Activated T-helper 1 cell treated with anti-CD3 and anti-CD28 coated beads, Interleukin-12 subunit alpha, Interleukin-12 subunit beta, Interleukin-2, Interleukin-4 antibody, amounts not matched to agents 30 ng/mL and 10 ng/mL and 1 ng/mL, durations not matched to agents 14 hours and 24 hours and 36 hours (primary cell): ENCODE data around the gene PTGER1. TPM values are rescaled to one million over a fixed set of nuclear protein-coding genes. Genes with fewer than 3 reads are reported as not detected.

Experiments
- DNase-seq: peaks from one replicate; pipeline ENCODE4 v3.0.0; 2021; ENCODE audit warnings: low spot score
- H3K27ac Mint-ChIP-seq: one replicate; pipeline ENCODE4 v1.8.0; 2021; ENCODE audit warnings: mild to moderate bottlenecking, mixed read lengths
- H3K27me3 Mint-ChIP-seq: one replicate; pipeline ENCODE4 v1.8.0; 2022; ENCODE audit warnings: mild to moderate bottlenecking, moderate library complexity, mixed read lengths; ENCODE audit not compliant: insufficient read depth
- H3K36me3 Mint-ChIP-seq: one replicate; pipeline ENCODE4 v1.8.0; 2021; ENCODE audit warnings: low read depth, mixed read lengths
- H3K4me1 Mint-ChIP-seq: one replicate; pipeline ENCODE4 v1.8.0; 2021; ENCODE audit warnings: low read depth, mixed read lengths
- H3K4me3 Mint-ChIP-seq: one replicate; pipeline ENCODE4 v1.8.0; 2021; ENCODE audit warnings: mild to moderate bottlenecking, moderate library complexity, mixed read lengths
- H3K9me3 Mint-ChIP-seq: one replicate; pipeline ENCODE4 v1.8.0; 2021; ENCODE audit warnings: mixed read lengths
- intact Hi-C: fragments of 100-400 bp; cut with micrococcal nuclease; formaldehyde crosslinking; loops from one replicate; pipeline ENCODE4 v1.15.1; 2024
- total RNA-seq: library from RNA; stranded (reverse); gene quantifications from 2 replicates; pipeline ENCODE4 v1.2.3, GENCODE V29; 2022

The PTGER1 gene
- total RNA-seq, 1 donor from 2014 or later = 0.44 TPM

GRCh38 chr19:14476673-14477401, 1.7 kb upstream of the PTGER1 start:
- intact Hi-C loops = loop anchor here (5.0 kb wide), 1 partner anchor 340 kb away; the partner anchor contains the start of gene ASF1B
- peaks cover 17% of the 10 kb centered on the region for H3K27me3 Mint-ChIP-seq
- no peaks in the 10 kb centered on the region for H3K9me3 Mint-ChIP-seq
- peaks cover 31% of the 10 kb centered on the region for H3K4me1 Mint-ChIP-seq
- no peak overlapping the region for H3K27ac Mint-ChIP-seq
- DNase-seq = no peak
- H3K4me3 Mint-ChIP-seq = no peak overlapping the region
- H3K36me3 Mint-ChIP-seq = peaks cover under 1% of the 10 kb centered on the region

- intact Hi-C loops = loop anchor here (5.0 kb wide), 1 partner anchor 339 kb away; the partner anchor contains the start of gene ASF1B
- Mint-ChIP-seq H3K4me3 (peak overlapping the region; percentile 50), H3K9me3 (no peaks in the 10 kb centered on the region), H3K27ac (peak overlapping the region; percentile 40), H3K4me1 (peaks cover 31% of the 10 kb centered on the region), H3K36me3 (peaks cover 3% of the 10 kb centered on the region), H3K27me3 (peaks cover 17% of the 10 kb centered on the region)
- DNase-seq = no peak
Measured at GRCh38 chr19:14476327-14476672, 1.1 kb upstream of the PTGER1 start.

- H3K27me3 Mint-ChIP-seq = peaks cover 17% of the 10 kb centered on the region
- H3K27ac Mint-ChIP-seq = peak overlapping the region; percentile 4
- H3K4me3 Mint-ChIP-seq = peak overlapping the region; percentile 32
- intact Hi-C loops = loop anchor here (5.0 kb wide), 2 partner anchors 113 to 338 kb away; partner anchors contain the start of gene ASF1B
- H3K36me3 Mint-ChIP-seq = peaks cover 6% of the 10 kb centered on the region
- peaks cover 31% of the 10 kb centered on the region for H3K4me1 Mint-ChIP-seq
- H3K9me3 Mint-ChIP-seq = no peaks in the 10 kb centered on the region
- no peak for DNase-seq
Measured at GRCh38 chr19:14474827-14475226, 327 bp downstream of the PTGER1 start.

GRCh38 chr19:14473978-14474578, 1.1 kb downstream of the PTGER1 start:
- no peak for DNase-seq
- peaks cover 17% of the 10 kb centered on the region for H3K27me3 Mint-ChIP-seq
- no peaks in the 10 kb centered on the region for H3K9me3 Mint-ChIP-seq
- H3K4me1 Mint-ChIP-seq = peaks cover 31% of the 10 kb centered on the region
- H3K4me3 Mint-ChIP-seq = peak overlapping the region; percentile 32
- intact Hi-C loops = loop anchor here (5.0 kb wide), 1 partner anchor 112 kb away; no protein-coding TSS in a partner anchor
- no peak overlapping the region for H3K27ac Mint-ChIP-seq
- peaks cover 6% of the 10 kb centered on the region for H3K36me3 Mint-ChIP-seq

GRCh38 chr19:14473073-14473977, 1.8 kb downstream of the PTGER1 start:
- H3K4me1 Mint-ChIP-seq = peaks cover 31% of the 10 kb centered on the region
- peak overlapping the region; percentile 29 for H3K27ac Mint-ChIP-seq
- DNase-seq = no peak
- H3K9me3 Mint-ChIP-seq = no peaks in the 10 kb centered on the region
- H3K4me3 Mint-ChIP-seq = peak overlapping the region; percentile 47
- peaks cover 9% of the 10 kb centered on the region for H3K36me3 Mint-ChIP-seq
- H3K27me3 Mint-ChIP-seq = peaks cover 17% of the 10 kb centered on the region
- intact Hi-C loops = loop anchor here (5.0 kb wide), 1 partner anchor 111 kb away; no protein-coding TSS in a partner anchor

- DNase-seq = peak; percentile 73
- intact Hi-C loops = loop anchor here (1.0 to 5.0 kb wide), 2 partner anchors 40 to 110 kb away; no protein-coding TSS in a partner anchor
- Mint-ChIP-seq H3K4me3 (peak overlapping the region; percentile 47), H3K27me3 (peaks cover 17% of the 10 kb centered on the region), H3K27ac (no peak overlapping the region), H3K9me3 (no peaks in the 10 kb centered on the region), H3K4me1 (peaks cover 31% of the 10 kb centered on the region), H3K36me3 (peaks cover 9% of the 10 kb centered on the region)
Measured at GRCh38 chr19:14472202-14472938, 2.8 kb downstream of the PTGER1 start.

- H3K27me3 Mint-ChIP-seq = peaks cover 17% of the 10 kb centered on the region
- DNase-seq = no peak
- no peak overlapping the region for H3K4me3 Mint-ChIP-seq
- peaks cover 12% of the 10 kb centered on the region for H3K36me3 Mint-ChIP-seq
- H3K4me1 Mint-ChIP-seq = peaks cover 29% of the 10 kb centered on the region
- no peaks in the 10 kb centered on the region for H3K9me3 Mint-ChIP-seq
- H3K27ac Mint-ChIP-seq = no peak overlapping the region
- intact Hi-C loops = loop anchor here (1.0 to 5.0 kb wide), 2 partner anchors 39 to 109 kb away; no protein-coding TSS in a partner anchor
Measured at GRCh38 chr19:14471436-14472187, 3.5 kb downstream of the PTGER1 start.

- peaks cover 15% of the 10 kb centered on the region for H3K27me3 Mint-ChIP-seq
- no peak overlapping the region for H3K4me3 Mint-ChIP-seq
- no peaks in the 10 kb centered on the region for H3K9me3 Mint-ChIP-seq
- peaks cover 15% of the 10 kb centered on the region for H3K4me1 Mint-ChIP-seq
- H3K36me3 Mint-ChIP-seq = peaks cover 15% of the 10 kb centered on the region
- DNase-seq = no peak
- H3K27ac Mint-ChIP-seq = no peak overlapping the region
- intact Hi-C loops = loop anchor here (5.0 kb wide), 1 partner anchor 108 kb away; no protein-coding TSS in a partner anchor
Measured at GRCh38 chr19:14470031-14470876, 4.9 kb downstream of the PTGER1 start.

- no peak for DNase-seq
- intact Hi-C loops = no loop called here
- H3K9me3 Mint-ChIP-seq = no peaks in the 10 kb centered on the region
- H3K27me3 Mint-ChIP-seq = peaks cover 3% of the 10 kb centered on the region
- H3K36me3 Mint-ChIP-seq = peaks cover 23% of the 10 kb centered on the region
- H3K4me3 Mint-ChIP-seq = no peak overlapping the region
- H3K27ac Mint-ChIP-seq = no peak overlapping the region
- H3K4me1 Mint-ChIP-seq = peaks cover 2% of the 10 kb centered on the region
Measured at GRCh38 chr19:14467816-14468215, 7.3 kb downstream of the PTGER1 start.

GRCh38 chr19:14467391-14467790, 7.8 kb downstream of the PTGER1 start:
- intact Hi-C loops = no loop called here
- H3K9me3 Mint-ChIP-seq = no peaks in the 10 kb centered on the region
- H3K27me3 Mint-ChIP-seq = no peaks in the 10 kb centered on the region
- no peak overlapping the region for H3K27ac Mint-ChIP-seq
- no peaks in the 10 kb centered on the region for H3K4me1 Mint-ChIP-seq
- peaks cover 23% of the 10 kb centered on the region for H3K36me3 Mint-ChIP-seq
- no peak overlapping the region for H3K4me3 Mint-ChIP-seq
- DNase-seq = no peak

- H3K9me3 Mint-ChIP-seq = no peaks in the 10 kb centered on the region
- no peak overlapping the region for H3K27ac Mint-ChIP-seq
- DNase-seq = no peak
- intact Hi-C loops = no loop called here
- no peak overlapping the region for H3K4me3 Mint-ChIP-seq
- H3K36me3 Mint-ChIP-seq = peaks cover 27% of the 10 kb centered on the region
- H3K27me3 Mint-ChIP-seq = no peaks in the 10 kb centered on the region
- H3K4me1 Mint-ChIP-seq = no peaks in the 10 kb centered on the region
Measured at GRCh38 chr19:14463747-14464146, 11.4 kb downstream of the PTGER1 start.
